Measurements from ENCODE around the gene CARD11.
A peak's percentile ranks its signal among the peaks of the same experiment; 100 is the strongest.

CARD11 gene

DNA sequence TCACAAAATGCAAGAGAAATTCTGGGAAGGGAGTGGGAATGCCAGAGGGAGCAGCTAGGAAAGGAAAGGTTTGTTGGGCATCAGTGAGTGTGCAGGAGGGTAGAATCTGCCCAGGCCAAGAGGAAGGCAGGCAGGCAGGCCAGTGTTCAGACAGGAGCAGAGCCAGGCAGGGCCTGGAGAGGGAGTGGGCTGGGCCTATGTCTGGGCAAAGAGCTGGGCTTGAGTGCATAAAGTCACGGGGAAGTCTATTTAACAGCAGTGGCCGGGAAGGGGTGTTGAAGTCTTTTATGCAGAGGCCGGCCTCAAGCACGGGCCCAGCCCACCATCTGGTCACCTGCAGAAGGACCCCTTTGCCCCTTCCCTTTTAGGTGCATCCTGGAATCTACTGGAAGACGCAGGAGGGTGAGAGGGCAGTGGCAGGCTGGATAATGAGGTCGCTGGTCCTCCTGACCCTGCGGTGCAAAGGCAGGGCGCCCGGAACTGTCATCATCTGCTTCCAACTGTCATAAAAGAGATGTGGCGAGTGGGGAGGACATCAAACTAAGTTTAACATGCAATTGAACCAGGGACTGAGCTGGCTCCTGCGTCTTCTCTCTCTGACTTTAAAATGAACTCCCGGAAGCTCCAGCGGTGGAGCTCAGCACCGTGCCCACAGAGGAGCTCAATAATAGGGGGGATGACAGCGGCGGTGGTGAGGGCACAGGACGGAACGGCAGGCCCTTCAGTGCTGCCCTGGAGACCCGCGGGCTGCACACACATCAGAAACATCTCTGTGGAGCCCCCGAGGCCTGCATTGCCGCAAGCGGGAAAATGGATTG is 29.5 kb downstream of the CARD11 start:
- no peak for DNase-seq

DNA sequence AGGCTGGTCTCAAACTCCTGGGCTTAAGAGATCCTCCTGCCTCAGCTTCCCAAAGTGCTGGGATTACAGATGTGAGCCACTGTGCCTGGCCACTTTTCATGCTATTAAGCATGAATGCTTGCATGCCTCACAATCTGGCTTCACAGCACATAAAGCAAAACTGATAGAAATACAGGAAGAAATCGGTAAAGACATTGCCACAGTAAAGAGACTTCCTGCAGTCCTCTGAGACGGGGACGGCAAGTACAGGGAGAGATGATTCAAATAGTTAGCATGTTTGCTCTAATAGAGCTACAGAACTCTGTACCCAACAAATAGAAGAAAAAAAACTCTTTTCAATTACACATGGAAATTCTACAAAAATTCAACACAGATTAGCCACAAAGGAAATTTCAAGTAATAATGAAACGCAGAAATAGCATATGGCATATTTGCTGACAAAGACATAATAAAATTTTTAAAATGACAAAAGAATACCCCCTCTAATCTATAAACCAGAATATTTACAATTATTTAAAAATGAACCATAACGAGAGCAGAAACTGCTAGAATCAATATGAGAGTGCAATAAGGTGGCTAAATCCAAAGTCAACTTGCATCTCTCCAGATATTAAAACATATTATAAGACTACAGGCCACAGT is 32.3 kb downstream of the CARD11 start:
- no peak for DNase-seq

DNA sequence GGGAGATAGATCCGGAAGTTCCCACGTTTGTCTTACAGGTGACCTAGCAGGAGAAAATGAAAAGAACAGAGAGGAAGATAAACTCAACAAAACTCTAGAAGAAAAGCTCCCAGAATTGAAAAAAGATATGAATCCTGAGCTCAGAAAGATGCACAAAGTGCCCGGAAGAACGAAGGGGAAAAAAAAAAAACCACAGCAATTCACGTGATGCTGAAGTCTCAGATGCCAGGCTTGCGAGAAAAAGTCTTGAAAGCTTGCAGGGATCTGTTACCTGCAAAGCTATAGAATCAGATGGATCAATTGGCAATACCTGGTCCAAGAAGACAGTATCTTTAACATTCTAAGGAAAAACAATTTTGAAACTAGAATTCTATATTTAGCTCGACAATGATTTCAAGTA is 33.5 kb downstream of the CARD11 start:
- DNase-seq: no peak

DNA sequence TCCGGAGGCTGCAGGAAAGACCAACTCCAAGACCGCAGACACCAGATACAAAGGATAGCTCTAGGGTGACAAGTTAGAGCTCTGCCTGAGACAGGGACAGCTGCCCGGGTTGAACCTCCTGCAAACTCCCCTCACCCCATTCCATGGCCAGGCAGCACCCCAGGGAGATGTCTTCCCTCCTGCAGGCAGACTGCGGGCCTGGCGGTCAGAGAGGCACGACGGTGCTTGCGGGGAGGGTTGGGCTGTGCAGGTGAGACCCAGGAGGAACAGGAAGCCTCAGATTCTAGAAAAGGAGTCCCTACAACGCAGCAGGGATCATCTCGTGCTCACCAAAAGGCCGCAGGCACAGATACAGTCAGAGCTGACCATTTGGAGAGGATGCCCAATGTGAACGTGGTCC is 34.6 kb downstream of the CARD11 start:
- DNase-seq: no peak

DNA sequence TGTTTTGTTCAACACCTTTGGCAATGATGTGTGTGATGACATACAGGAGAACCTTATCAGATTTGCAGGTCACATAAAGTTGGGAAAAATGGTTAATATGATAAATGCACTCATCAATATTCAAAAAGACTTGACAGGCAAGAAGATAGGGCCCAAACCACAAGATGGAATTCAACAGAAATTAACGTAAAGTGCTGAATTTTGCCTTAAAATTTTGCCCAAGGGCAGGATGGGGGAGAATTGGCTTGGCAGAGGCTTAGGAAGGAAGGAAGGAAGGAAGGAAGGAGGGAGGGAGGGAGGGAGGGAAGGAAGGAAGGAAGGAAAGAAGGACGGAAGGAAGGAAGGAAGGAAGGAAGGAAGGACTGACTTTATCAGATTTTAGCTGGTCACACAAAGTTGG is 35.3 kb downstream of the CARD11 start:
- no peak for DNase-seq

DNA sequence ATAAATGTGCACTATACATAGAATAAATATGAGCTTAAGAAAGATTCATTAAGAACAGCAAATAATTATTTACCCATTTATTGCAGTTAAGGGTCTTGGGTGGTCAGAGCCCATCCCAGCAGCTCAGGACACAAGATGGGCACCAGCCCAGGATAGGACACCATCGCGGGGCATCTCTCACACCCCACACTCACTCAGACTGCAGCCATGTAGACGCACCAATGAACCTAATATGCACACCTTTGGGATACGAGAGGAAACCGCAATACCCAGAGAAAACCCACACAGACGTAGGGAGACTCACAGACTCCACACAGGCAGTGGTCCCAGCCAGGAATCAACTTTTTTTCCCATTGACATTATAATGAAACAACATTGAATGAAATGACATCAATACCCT is 36.0 kb downstream of the CARD11 start:
- DNase-seq: no peak

DNA sequence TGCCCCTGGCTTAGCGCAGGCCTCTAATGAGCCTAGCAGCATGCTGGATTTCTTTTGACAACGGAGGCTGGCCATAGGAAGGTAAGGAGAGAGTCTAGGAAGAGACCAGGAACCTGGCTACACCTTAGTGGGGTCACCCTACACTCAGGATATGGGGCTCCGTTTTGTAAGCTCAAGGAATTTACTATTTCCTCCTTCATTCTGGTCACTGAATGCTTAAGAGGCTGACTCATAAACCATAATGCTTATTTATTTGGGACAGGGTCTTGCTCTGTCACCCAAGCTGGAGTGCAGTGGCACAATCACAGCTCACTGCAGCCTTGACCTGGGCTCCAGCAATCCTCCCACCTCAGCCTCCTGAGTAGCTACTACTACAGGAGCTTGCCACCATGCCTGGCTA is 38.4 kb downstream of the CARD11 start:
- DNase-seq: no peak

DNA sequence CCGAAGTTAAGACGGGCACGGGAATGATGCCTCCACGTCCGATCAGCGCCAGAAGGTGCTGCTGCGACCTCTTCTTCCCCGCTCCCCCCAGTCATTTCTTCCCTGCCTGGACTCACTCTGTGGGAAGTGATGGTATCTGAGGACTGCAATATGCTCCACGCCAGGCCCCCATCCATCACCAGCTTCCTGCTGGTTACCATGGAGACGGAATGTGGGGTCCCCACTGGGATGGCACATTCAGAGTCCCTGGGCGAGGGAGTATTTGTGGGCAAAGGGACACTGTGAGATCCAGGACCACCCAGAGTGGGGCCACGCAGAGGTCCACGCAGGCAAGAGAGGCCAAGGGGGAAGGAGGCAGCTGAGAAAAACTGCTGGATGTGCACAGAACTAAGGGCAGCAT is 39.7 kb downstream of the CARD11 start:
- DNase-seq: no peak

DNA sequence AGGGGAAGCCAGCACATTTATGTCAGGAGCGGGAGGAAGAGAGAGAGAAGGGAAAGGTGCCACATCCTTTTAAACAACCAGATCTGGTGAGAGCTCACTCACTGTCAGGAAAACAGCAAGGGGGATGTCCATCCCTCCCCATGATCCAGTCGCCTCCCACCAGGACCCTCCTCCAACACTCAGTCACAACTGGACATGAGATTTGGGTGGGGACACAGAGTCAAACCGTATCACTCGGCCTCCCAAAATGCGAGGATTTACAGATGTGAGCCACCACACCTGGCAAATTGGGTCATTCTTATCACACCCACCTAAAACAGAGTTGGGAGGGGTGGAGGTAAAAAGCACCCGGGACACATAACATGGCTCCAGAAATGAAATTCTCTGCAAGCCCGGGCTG is 41.0 kb downstream of the CARD11 start:
- DNase-seq: no peak

DNA sequence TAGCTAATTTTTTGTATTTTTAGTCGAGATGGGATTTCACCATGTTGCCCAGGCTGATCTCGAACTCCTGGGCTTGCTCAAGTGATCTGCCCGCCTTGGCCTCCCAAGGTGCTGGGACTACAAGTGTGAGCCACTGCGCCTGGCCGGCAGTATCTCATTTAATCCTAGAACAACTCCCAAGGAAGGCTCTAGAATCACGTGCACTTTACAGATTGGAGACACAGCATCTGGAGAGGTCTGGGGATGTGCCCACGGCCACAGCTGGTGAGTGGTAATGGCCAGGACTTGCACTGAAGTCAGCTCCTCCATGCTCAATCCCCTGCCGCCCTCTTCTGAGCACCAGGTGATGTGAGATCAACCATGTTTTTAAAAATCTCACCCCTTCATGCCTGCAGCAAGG is 43.1 kb downstream of the CARD11 start:
- DNase-seq: no peak

DNA sequence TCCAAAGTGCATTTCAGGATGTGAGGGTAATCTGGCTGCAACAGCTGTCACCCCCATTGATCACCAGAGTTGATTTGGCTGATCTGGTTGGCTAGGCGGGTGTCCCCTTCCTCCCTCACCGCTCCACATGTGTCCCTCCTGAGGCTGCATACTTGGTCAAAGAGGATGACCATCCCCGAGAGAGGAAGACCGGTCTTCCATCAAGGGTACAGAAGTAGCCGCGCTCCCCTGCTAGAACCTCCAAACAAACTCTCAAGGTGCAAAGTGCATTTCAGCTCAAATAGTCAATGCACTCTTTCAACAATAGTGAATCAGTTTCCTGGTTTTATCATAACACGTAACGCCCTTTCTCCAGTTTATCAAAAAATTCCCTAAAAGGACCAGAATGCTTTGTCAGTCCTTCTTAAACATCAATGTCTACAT is 44.6 kb downstream of the CARD11 start:
- no peak for DNase-seq

DNA sequence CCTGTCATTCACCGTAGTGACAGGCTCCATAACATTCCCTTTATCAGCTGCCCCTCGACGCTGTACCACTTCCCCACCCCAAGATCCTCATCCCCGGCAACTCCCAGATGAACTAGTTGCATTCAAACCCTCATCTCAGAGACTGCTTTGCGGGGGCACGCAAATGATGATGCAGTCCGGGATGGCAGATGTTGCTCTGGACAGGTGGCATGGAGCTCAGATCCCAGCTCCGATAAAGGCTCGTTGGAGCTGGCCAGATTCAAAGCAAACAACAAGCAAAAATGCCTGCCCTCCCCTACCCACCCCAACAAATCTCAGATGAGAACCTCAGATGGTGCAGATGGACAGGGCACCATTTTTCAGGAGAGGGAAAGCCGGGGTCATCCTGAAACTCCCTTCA is 46.7 kb downstream of the CARD11 start:
- DNase-seq: no peak

DNA sequence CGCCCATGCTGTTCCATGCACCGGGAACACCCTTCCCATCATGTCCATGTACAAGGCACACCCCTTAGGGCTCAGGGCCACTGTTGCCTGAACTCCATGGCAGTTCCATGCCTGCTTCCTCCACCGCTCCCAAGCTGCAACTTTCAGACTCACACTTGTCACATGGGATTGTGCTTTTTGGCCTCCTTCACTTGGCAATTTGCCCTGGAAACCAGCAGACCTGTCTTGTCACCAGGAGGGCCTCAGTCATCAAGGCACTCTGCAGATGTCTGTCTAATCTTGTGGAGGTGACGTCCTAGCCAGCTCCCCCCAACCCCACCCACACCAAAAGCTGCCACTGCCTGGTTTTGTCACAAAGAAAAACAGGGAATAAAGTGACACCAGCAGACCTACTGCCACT is 47.5 kb downstream of the CARD11 start:
- no peak for DNase-seq

DNA sequence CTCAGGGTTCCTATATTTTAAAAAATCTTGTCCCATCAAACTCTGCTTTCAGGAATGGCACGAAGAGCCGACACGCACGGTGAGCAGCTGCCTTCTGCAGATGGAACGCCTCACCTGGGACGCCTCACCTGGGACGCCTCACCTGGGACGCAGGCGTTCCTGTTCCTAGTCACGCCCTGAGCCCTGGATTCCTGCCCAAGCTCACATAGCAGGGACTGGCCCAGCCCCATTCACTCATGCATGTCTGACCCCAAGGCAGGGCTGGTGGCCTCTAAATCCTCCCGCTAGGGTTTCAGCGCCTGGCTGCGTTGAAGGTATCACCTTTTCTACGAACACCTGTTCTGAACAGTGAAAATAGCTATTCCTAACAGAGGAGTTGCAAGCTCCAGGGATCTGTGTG is 49.8 kb downstream of the CARD11 start:
- no peak for DNase-seq

DNA sequence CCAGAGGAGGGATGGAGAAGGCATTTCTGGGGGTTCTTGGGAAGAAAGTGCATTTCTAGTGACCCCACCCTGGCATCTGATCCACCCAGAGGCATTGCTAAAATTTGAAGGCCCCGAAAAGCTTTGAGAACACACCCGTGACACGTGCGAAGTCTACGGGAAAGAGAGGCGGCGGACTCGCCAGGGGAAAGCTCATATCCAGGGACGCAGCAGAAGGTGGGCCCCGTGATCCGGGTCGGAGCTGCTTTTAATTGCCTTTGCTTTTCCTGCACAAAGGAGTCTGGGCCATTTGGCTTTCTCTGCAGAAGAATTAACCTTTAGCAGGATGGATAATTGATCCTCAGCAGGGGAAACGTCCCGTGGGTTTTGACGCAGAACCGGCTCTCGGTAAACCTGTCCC is 50.3 kb downstream of the CARD11 start:
- DNase-seq: no peak

DNA sequence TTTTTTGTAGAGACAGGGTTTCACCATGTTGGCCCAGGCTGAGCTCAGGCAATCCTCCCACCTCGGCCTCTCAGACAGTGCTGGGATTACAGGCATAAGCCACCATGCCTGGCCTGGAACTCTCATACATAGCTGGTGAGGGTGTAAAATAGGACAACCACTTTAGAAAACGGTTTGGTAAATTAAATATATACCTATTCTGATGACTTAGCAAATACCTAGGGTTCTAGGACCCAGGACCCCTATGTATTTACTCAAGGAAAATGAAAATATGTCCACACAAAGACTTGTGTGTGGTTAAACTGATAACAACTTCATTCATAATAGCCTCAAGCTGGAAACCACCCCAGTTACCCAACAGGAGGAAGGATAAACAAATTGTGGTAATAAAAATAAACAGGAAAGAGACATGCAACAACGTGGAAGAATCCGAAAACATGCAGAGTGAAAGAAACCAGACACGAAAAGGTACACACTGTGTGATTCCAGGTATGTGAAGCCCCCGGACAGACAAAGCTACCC is 52.7 kb downstream of the CARD11 start:
- no peak for DNase-seq

DNA sequence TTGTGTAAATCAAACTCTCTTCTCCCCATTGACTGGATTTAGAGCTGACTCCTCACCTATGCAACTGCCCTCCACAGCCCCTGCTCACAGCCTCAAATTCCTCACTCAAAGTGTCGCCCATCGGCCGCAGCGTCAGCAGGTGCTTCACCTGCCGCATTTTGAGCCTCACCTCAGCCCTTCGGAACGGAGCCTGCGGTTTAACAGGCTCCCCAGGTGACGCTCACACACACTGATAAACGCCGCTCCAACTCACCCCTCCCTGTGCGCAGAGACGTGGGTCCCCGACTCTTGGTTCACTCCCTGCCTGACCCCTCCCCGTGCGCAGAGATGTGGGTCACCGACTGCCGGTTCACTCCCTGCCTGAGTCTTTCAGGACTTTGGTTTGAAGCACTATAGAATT is 57.1 kb downstream of the CARD11 start:
- no peak for DNase-seq

DNA sequence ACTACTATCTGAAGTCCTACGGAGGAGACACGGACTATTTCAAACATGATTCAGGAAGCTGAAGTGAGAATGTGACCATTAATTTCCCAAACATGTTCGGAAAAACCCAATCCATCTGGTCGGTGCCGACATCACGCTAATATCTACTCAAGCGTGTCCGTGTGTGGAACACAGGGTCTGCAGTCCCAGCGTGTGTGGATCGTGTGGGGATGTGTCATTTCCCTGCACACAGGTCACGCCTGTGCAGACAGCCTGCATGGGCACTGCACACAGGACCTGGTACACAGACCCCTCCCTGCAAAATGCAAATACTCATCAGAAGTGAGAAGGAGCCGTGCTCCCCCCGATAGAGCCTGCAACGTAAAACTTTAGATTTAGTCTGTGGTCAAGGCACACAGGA is 57.8 kb downstream of the CARD11 start:
- DNase-seq: no peak

DNA sequence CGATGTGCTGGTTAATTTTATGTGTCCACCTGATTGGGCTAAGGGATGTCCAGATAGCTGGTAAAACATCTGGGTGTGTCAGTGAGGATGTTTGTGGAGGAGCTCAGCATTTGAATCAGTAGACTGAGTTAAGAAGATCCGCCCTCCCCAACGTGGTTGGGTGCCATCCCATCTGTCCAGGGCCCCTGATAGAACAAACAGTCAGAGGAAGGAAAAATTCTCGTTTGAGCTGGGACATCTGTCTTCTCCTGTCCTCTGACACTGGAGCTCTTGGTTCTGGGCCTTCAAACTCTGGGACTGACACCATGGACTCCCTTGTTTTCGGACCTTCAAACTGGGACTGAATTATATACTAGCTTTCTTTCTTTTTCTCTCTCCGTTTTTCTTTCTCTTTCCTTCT is 59.6 kb downstream of the CARD11 start:
- peak; percentile 94 for DNase-seq

DNA sequence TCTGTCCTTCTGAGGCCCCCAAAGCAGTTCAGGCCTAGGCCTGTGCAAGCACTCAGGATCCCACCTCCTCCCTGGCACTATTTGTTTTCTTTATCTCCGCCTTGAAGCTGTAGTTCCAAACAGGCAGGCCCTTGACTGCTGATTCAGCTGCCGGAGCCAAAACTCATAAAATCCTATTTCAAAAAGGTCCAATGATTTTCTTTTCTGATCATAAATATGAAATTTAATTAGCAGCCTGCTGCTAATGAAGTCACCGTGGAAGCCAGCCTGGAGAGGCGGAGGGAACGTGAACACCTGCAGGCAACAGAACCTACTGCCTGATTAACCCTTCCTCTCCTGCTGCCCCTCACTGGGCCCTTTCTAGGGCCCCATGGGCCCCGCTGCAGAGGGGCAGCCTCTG is 60.1 kb downstream of the CARD11 start:
- DNase-seq: peak; percentile 67

DNA sequence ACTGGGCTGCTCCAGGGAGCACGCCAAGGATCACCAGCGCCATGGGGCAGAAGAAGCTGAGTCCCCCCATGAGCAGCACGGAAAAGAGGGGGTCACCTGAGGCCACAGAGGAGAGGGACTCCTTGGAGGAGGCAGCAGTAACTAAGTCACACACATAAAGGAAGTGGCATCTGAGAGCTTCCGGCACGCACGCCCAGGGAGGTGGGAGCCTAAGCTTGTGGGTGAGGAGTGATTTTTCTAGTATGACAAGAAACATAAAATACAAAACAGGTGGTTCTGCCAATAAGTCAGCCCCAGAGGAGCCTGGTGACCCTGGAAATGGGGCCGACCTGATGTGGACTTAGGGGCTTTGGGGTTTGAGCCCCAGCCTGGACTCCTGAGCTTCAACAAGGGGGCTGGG is 60.8 kb downstream of the CARD11 start:
- DNase-seq: no peak

DNA sequence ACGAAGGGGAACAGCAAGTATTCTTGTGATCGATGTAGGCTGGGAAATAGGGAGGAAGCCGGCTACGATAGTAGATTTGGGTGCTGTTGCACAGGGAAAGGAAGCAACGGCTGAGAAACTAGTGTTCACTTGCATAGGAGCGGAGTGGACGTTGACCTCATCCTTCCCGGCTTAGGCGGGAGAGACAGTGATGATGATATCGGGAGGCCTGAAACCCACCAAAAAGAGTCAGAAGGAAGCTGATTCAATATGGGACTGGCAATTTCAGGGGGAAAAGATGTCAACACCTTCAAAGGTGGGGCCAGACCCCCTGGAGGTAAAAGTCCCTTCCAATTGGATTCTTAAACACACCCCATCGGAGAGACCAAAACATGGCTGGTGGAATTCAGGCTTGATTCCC is 61.3 kb downstream of the CARD11 start:
- DNase-seq: no peak

DNA sequence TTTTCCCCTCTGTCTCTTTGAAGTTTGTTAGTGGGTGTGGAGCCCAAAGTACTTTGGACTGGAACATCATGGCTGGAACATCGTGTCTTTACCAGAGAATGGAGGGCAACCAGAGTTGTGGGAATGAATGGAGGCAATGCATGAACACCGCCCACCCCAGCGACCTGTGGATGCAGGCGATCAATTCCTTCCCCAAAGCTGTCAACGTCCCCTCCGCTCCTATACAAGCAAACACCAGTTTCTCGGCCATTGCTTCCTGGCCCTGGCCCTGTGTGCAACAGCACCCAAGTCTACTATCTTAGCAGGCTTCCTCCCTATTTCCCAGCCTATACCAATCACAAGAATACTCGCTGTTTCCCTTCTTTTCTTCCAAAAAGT is 62.6 kb downstream of the CARD11 start:
- DNase-seq: no peak

DNA sequence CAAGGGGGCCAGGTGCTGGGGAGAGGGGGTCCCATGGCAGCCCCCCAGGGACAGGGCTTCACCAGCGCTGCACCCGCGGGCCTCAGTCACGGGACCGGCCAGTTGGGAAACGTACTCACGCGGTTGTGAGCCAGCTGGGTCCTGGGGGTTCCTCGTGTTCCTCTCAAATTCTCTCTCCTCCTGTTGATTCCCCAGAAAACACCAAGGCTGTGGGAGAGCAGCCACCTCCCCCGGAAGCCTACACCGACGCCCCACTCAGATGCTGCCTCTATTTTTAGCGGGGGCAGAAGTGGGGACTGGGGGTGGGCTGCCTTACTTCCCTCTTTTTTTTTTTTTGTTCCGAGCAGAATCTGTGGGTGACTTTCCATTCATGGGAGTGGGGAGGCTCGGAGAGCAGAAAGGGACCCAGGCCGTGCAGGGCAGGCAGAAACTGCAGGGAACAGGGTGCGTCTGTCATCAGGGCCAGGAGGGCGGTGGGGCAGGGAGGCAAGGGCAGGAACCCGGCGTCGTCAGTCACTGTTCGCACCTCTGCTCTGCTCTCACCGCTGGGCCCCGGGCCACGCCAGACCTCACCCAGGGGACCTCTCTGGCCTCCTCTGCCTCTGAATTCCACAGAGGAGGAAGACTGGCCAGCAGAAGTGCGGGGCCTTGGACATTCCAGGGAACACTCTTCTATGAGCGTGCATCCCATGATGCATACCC is 63.1 kb downstream of the CARD11 start:
- no peak for DNase-seq

Data from NCI-H1694 (cell line).